HEK293T (cell line): ENCODE results near the gene MARCHF9.

ENCODE experiments used
- ARNT ChIP-seq: fragments of 450-650 bp; IDR thresholded peaks from 2 replicates; pipeline ENCODE4 v1.6.1; 2017; ENCODE audit warnings: mild to moderate bottlenecking
- FOXA1 ChIP-seq: fragments of 450-650 bp; IDR thresholded peaks from 2 replicates; pipeline ENCODE4 v1.6.1; 2016; ENCODE audit warnings: mild to moderate bottlenecking
- FOXM1 ChIP-seq: fragments of 450-650 bp; IDR thresholded peaks from 2 replicates; pipeline ENCODE4 v1.6.1; 2017; ENCODE audit warnings: mild to moderate bottlenecking, borderline replicate concordance
- HDGF ChIP-seq: fragments of 450-650 bp; IDR thresholded peaks from 2 replicates; pipeline ENCODE4 v1.6.1; 2017; ENCODE audit warnings: antibody characterized with exemption, borderline replicate concordance
- L3MBTL2 ChIP-seq: fragments of 450-650 bp; conservative IDR thresholded peaks from 2 replicates; pipeline ENCODE4 v1.6.1; 2016; ENCODE audit warnings: mild to moderate bottlenecking
- NFRKB ChIP-seq: fragments of 450-650 bp; IDR thresholded peaks from 2 replicates; pipeline ENCODE4 v1.6.1; 2016; ENCODE audit warnings: mild to moderate bottlenecking, moderate library complexity
- PKNOX1 ChIP-seq: fragments of 450-650 bp; IDR thresholded peaks from 2 replicates; pipeline ENCODE4 v1.6.1; 2016
- SP1 ChIP-seq: fragments of 450-650 bp; IDR thresholded peaks from 2 replicates; pipeline ENCODE4 v1.6.1; 2017
- ZNF384 ChIP-seq: fragments of 450-650 bp; IDR thresholded peaks from 2 replicates; pipeline ENCODE4 v1.6.1; 2016

- TF ChIP-seq SP1, result no peak
- no peak for TF ChIP-seq FOXA1
- no peak for TF ChIP-seq FOXM1
- TF ChIP-seq PKNOX1, result no peak
- TF ChIP-seq ZNF384, result no peak
- TF ChIP-seq L3MBTL2, result no peak
- TF ChIP-seq NFRKB, result no peak
- TF ChIP-seq HDGF, result no peak
- TF ChIP-seq ARNT, result no peak
Measured at GRCh38 chr12:57764662-57765002, 9.7 kb downstream of the MARCHF9 start.
